Peyer's patch (tissue), 4 donors: ENCODE results near the gene LRRC28.

Source experiments
- CTCF ChIP-seq, 6 experiments: fragments of 450-650 bp in 4 of 6; fragments of 200-600 bp in 2 of 6; sonication (generic) in 1 of 6; IDR thresholded peaks; one replicate each; pipeline ENCODE4 v1.5.1; 2017 to 2019; ENCODE audit warnings: antibody characterized with exemption in 6 of 6, mild to moderate bottlenecking in 3 of 6, moderate library complexity in 1 of 6
- POLR2A ChIP-seq, 2 donors: fragments of 450-650 bp; IDR thresholded peaks; one replicate each; pipeline ENCODE4 v1.5.1; 2017; ENCODE audit warnings: antibody characterized with exemption in 2 of 2, mild to moderate bottlenecking in 2 of 2, moderate library complexity in 2 of 2

- TF ChIP-seq CTCF (IDR thresholded peaks at IDR 0.05) (no peak), POLR2A (IDR thresholded peaks at IDR 0.05) (no peak)
These were observed 99.1 kb downstream of the LRRC28 start for GRCh38 chr15:99350408-99350807.
